ENCODE measurements around the gene ZNF416.

The ZNF416 gene

DNA sequence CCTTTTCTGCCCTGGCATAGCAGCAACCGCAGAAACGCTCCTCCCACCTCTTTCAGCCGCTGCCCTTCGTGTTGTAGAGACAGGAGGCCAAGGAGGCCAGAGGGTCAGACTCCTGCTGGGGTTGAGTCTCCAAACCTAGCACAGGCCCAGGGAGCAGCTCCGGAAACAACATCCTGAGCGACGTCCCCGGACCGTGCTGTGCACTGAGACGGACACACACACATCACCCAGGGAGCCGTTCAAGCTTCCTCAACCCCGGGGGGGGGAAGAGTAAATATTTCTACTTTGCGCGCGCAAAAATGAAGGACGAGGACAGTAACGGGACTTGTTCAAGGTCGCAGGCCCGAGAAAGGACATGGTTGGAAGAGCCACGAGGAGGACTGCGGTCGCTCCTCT lies 19.7 kb downstream of the ZNF416 start:
- no peak for DNase-seq (ENCODE audit: low read depth in 2 of 2)

DNA sequence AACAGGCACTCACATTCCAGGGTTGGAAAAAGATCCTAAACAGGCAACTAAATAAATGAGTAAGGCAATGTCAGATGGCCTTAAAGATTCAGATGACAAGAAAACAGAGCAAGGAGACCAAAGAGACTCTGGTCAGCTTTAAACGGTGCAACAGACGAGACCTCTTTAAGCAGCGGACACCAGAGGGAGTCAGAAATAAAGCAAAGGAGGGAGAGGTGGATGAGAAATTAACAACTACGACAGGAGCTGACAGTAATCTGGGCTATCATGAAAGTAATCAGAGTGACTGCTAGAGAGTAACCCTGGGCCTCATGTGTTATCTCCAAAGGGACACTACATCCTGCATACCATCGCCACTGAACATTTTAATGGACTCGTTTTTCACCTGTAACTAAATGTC lies 20.2 kb downstream of the ZNF416 start:
- DNase-seq (ENCODE audit: low read depth in 2 of 2) = no peak

DNA sequence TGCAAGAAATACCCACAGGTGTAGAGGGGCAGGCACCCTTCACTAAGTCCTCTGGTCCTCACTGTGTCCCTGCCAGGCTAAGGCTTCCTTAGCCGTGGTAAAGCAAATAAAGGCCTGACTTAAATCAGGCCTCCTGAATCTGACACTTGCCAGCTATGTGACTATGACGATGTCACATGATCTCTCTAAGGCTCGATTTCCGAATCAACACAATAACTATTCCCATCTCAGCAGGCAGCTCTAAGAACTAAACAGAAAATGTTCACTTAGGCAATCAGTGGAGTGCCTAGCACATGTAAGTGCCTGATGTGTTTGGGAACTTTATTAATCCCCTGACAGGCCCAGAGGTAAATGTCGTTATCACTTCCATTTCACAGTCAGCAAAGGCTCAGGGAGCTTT lies 21.1 kb downstream of the ZNF416 start:
- no peak for DNase-seq (ENCODE audit: low read depth in 2 of 2)

DNA sequence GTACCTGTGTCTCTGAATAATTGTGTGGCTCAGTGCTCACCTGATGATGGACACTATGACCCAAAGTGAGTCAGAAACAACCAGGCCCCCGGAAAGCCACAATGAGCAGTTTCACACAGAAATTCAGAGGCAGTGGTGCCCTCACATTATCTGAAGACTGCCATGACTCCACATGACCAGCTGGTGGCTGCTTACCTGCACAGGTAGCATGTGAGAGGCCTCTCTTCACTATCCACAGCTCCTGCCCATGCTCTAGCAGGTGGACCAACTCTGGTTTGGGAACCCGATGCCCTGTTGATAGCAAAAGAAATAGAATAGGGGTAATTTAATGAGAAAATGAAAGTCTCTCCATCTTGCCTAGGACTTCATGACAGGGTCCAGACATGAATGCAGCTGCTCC lies 26.3 kb downstream of the ZNF416 start:
- no peak for DNase-seq (ENCODE audit: low read depth in 2 of 2)

DNA sequence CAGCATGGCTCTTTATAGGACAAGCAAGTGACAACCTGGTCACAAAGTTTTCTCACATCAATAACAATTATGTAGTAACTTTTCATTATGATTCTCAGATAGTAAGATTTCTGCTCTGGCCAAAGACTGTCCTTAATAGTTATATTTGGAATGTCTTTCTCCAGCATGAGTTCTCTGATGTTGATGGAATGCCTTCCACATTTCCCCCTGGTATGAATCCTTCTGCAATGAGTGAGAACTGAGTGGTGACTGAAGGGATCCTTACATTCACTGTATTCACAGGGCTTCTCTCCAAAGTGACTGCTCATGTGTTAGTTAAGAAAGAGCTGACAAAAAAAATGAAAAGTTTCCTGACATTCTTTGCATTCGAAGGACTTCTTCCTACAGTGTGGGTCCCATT lies 32.2 kb downstream of the ZNF416 start:
- DNase-seq (ENCODE audit: low read depth in 2 of 2) = no peak

DNA sequence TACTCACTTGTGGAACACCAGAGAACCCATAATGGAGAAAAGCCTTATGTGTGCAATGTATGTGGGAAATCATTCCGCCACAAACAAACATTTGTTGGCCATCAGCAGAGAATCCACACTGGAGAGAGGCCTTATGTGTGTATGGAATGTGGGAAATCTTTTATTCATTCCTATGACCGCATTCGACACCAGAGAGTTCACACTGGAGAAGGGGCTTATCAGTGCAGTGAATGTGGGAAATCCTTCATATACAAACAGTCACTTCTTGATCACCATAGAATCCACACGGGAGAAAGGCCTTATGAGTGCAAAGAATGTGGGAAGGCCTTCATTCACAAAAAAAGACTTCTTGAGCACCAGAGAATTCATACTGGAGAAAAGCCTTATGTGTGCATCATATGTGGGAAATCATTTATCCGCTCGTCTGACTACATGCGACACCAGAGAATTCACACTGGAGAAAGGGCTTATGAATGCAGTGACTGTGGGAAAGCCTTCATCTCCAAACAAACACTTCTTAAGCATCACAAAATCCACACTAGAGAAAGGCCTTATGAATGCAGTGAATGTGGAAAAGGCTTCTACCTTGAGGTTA lies 40.7 kb downstream of the ZNF416 start:
- no peak for DNase-seq (ENCODE audit: low read depth in 2 of 2)

DNA sequence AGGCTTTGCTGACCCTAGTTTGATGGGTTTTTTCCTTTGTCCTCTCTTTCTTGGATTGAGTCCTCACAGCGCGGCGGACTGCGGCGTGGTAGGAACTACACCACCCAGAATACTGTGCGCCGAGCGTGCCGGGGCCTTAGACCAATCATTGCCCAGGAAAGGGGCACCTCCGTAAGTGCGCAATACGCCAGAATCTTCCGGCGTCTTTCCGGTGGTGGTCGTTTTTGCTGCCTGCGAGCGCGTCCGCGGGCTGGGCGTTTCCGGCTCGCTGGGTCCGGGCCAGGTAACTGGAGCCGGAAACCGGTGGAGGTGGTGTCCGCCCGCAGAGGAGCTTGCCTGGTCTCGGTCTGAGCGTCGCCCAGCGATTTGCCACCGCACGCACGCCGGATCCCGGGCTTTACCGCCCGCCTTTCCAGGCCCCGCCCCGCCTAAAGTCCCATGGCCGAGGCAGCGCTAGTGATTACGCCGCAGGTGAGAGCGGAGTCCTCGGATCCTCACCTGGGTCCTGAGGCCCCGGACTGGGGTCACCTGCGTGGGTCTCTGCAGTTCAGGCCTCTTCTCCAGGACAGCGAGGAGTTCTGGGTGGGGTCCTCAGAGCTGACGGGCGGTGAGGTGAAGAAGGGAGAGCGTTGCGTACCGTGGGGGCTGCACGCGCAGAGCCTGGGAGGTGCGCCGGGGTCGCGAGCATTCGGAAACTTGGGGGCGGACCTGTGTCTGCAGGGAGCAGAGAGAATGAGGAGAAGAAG lies 51.4 kb downstream of the ZNF416 start, which contains the start of gene ZNF549:
ZNF549 (plus strand) TSS at position 221 of the 746 bp plus-strand sequence; CDS start at position 439, 218 bp downstream.
- DNase-seq (ENCODE audit: low read depth in 2 of 2) = peak; percentile 77 to 81

Data from stimulated activated CD4-positive, alpha-beta T cell treated with anti-CD3 and anti-CD28 coated beads, Interleukin-12 subunit alpha, Interleukin-12 subunit beta, amount 100 ng/mL, for 24 hours (primary cell).